ENCODE measurements around the gene OTUD7B. TPM values are rescaled to one million over a fixed set of nuclear protein-coding genes. Genes with fewer than 3 reads are reported as not detected.

OTUD7B gene
- total and polyA plus RNA-seq, 2 donors from 2014 or later = 3.4 to 28.1 TPM

- H3K9me3 ChIP-seq (ENCODE audit: control insufficient read depth in 2 of 3, insufficient read depth in 1 of 3, low read length in 3 of 3) = no peaks in the 10 kb centered on the region
- no peaks in the 10 kb centered on the region for H3K36me3 ChIP-seq (ENCODE audit: control insufficient read depth in 2 of 3, insufficient read depth in 3 of 3, low read length in 3 of 3)
- DNase-seq = peak in 3 of 5 donors; percentile 36 to 83 (median 62)
- H3K4me1 ChIP-seq (ENCODE audit: control insufficient read depth in 2 of 3, insufficient read depth in 2 of 3, low read depth in 1 of 3, low read length in 3 of 3) = peaks cover 0 to 11% (median 8%) of the 10 kb centered on the region in 3 donors
- intact Hi-C loops (cut with DNase I) = no loop called here
- peak overlapping the region; percentile 81 to 96 (median 94) for H3K4me3 ChIP-seq (ENCODE audit: low read length in 3 of 3)
- H3K27ac ChIP-seq (ENCODE audit: low read depth in 2 of 2, low read length in 2 of 2) = peak overlapping the region; percentile 98 to 99
- no peak for FAIRE-seq
- H3K9ac ChIP-seq (ENCODE audit: low read length in 3 of 3) = peak overlapping the region; percentile 38 to 99 (median 97)
- no peaks in the 10 kb centered on the region for H3K27me3 ChIP-seq (ENCODE audit: control insufficient read depth, insufficient read depth, low read length)
- TF ChIP-seq CTCF (IDR thresholded peaks at IDR 0.05; ENCODE audit: borderline replicate concordance, extremely low read depth, insufficient read depth) = no peak
These were observed 121.6 kb downstream of the OTUD7B start for GRCh38 chr1:149888999-149889289.

GRCh38 chr1:149888247-149888998 lies 122.1 kb downstream of the OTUD7B start:
- Histone ChIP-seq H3K4me3 (ENCODE audit: low read length in 3 of 3) (peak overlapping the region; percentile 81 to 96 (median 94)), H3K27me3 (ENCODE audit: control insufficient read depth, insufficient read depth, low read length) (no peaks in the 10 kb centered on the region), H3K27ac (ENCODE audit: low read depth in 2 of 2, low read length in 2 of 2) (peak overlapping the region; percentile 98 to 99), H3K36me3 (ENCODE audit: control insufficient read depth in 2 of 3, insufficient read depth in 3 of 3, low read length in 3 of 3) (no peaks in the 10 kb centered on the region), H3K9me3 (ENCODE audit: control insufficient read depth in 2 of 3, insufficient read depth in 1 of 3, low read length in 3 of 3) (no peaks in the 10 kb centered on the region), H3K4me1 (ENCODE audit: control insufficient read depth in 2 of 3, insufficient read depth in 2 of 3, low read depth in 1 of 3, low read length in 3 of 3) (peaks cover 0 to 11% (median 8%) of the 10 kb centered on the region in 3 donors), H3K9ac (ENCODE audit: low read length in 3 of 3) (peak overlapping the region; percentile 38 to 99 (median 97))
- no peak for FAIRE-seq
- DNase-seq = peak; percentile 91 to 97 (median 95)
- peak; percentile 77 for TF ChIP-seq CTCF (IDR thresholded peaks at IDR 0.05; ENCODE audit: borderline replicate concordance, extremely low read depth, insufficient read depth)
- intact Hi-C loops (cut with DNase I) = no loop called here

Other genes with a start within 250 kb of the OTUD7B start
- gene FCGR1A, start 228.0 kb downstream of the OTUD7B start, total RNA-seq = 18.0 TPM
- 19.5 TPM for gene FCGR1A, start 228.0 kb downstream of the OTUD7B start, polyA plus RNA-seq (ENCODE audit: insufficient read depth, low read depth, low replicate concordance)
- gene BOLA1, start 111.2 kb downstream of the OTUD7B start, total RNA-seq = 14.3 TPM
- 44.0 TPM for gene BOLA1, start 111.2 kb downstream of the OTUD7B start, polyA plus RNA-seq (ENCODE audit: insufficient read depth, low read depth, low replicate concordance)
- 4.5 TPM for gene SV2A, start 92.9 kb downstream of the OTUD7B start, total RNA-seq
- 2.0 TPM for gene SV2A, start 92.9 kb downstream of the OTUD7B start, polyA plus RNA-seq (ENCODE audit: insufficient read depth, low read depth, low replicate concordance)
- 55.0 TPM for gene SF3B4, start 82.9 kb downstream of the OTUD7B start, total RNA-seq
- gene SF3B4, start 82.9 kb downstream of the OTUD7B start, polyA plus RNA-seq (ENCODE audit: insufficient read depth, low read depth, low replicate concordance) = 40.6 TPM
- gene MTMR11, start 73.8 kb downstream of the OTUD7B start, total RNA-seq = 24.7 TPM
- 21.6 TPM for gene MTMR11, start 73.8 kb downstream of the OTUD7B start, polyA plus RNA-seq (ENCODE audit: insufficient read depth, low read depth, low replicate concordance)
- gene VPS45, start 57.0 kb upstream of the OTUD7B start, total RNA-seq = 41.7 TPM
- gene VPS45, start 57.0 kb upstream of the OTUD7B start, polyA plus RNA-seq (ENCODE audit: insufficient read depth, low read depth, low replicate concordance) = 33.1 TPM
- 32.7 TPM for gene PLEKHO1, start 139.2 kb upstream of the OTUD7B start, total RNA-seq
- 28.0 TPM for gene PLEKHO1, start 139.2 kb upstream of the OTUD7B start, polyA plus RNA-seq (ENCODE audit: insufficient read depth, low read depth, low replicate concordance)
- 41.7 TPM for gene ANP32E, start 225.4 kb upstream of the OTUD7B start, total RNA-seq
- 22.1 TPM for gene ANP32E, start 225.4 kb upstream of the OTUD7B start, polyA plus RNA-seq (ENCODE audit: insufficient read depth, low read depth, low replicate concordance)
- 0.35 TPM for gene CA14, start 247.0 kb upstream of the OTUD7B start, total RNA-seq
- 0.41 TPM for gene CA14, start 247.0 kb upstream of the OTUD7B start, polyA plus RNA-seq (ENCODE audit: insufficient read depth, low read depth, low replicate concordance)